ENCODE data around the gene INPP5D.

- TF ChIP-seq, protein P1, sequence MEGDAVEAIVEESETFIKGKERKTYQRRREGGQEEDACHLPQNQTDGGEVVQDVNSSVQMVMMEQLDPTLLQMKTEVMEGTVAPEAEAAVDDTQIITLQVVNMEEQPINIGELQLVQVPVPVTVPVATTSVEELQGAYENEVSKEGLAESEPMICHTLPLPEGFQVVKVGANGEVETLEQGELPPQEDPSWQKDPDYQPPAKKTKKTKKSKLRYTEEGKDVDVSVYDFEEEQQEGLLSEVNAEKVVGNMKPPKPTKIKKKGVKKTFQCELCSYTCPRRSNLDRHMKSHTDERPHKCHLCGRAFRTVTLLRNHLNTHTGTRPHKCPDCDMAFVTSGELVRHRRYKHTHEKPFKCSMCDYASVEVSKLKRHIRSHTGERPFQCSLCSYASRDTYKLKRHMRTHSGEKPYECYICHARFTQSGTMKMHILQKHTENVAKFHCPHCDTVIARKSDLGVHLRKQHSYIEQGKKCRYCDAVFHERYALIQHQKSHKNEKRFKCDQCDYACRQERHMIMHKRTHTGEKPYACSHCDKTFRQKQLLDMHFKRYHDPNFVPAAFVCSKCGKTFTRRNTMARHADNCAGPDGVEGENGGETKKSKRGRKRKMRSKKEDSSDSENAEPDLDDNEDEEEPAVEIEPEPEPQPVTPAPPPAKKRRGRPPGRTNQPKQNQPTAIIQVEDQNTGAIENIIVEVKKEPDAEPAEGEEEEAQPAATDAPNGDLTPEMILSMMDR (IDR thresholded peaks at IDR 0.05) = no peak
- TF ChIP-seq POLR2A (IDR thresholded peaks at IDR 0.05) (no peak), POLR2AphosphoS5 (IDR thresholded peaks at IDR 0.05) (no peak), EP300 (IDR thresholded peaks at IDR 0.05) (no peak)
Measured at GRCh38 chr2:233156001-233156400, 95.9 kb downstream of the INPP5D start.

All from suprapubic skin (tissue), 4 donors.